NCI-H446 treated with DMSO at 0.1 percent for 48 hours (cell line): ENCODE measurements around the gene GSAP.
A peak's percentile ranks its signal among the peaks of the same experiment; 100 is the strongest.

ENCODE experiments used
- DNase-seq: peaks from one replicate; lab custom pipeline; 2025; lab: John Stamatoyannopoulos, UW

The GSAP gene

DNA sequence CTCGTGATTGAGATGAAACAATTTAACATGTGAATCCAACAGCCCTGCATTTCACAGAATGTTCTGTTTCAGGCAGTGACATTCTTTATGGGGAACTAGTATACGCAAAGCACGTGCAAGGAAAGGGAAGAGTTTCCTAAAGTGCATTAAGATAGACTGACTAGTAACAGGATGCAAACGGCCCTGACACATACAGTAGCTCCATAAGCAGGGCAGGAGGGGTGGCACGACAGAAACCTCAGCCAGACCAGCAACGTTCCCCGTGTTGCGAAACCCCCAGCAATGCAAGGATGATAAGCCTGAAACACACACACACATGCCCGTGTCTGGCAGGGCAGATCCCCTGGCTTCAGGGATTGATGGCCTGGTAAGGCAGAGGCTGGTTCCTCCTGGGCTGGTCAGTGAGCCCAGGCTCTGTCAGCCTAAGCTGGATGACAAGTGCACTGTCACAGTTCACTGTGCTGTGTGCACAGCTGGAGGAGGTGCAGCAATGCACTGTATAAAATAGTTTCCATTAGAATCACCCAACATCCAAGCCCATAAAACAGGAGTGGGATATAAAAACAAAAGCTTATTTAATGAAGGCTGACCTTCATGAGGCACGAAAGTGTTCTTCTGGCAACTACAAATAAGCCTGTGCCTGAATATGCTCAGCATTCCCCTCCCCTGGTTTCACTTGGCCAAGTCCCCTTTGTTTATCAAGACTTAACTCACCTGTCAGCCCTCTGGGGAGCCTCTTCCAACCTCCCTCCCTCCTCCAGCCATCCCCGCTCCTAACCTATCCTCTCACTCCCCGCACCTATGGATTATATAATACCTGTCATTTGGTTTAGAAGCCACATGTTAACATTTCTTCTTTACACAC, 88.8 kb downstream of the GSAP start:
- DNase-seq: no peak

DNA sequence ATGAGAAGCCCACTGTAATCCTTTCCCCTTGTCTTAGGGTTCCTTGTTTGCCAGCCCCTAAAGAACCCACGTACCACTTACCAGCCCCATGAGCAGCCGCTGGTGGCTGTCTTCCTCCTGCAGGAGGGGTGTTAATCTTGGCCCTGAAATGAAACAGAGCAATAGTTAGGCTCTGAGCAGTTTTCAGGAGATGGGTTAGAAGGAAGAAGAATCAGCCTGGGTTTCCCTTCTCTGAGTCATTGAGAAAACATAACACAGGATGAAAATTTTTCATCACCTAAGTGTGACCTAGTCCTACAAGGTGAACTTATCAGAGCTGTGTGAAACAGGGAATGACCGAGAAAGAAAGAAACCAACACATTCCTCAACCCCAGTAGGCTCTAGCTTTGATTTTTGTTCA, 90.0 kb downstream of the GSAP start:
- no peak for DNase-seq

DNA sequence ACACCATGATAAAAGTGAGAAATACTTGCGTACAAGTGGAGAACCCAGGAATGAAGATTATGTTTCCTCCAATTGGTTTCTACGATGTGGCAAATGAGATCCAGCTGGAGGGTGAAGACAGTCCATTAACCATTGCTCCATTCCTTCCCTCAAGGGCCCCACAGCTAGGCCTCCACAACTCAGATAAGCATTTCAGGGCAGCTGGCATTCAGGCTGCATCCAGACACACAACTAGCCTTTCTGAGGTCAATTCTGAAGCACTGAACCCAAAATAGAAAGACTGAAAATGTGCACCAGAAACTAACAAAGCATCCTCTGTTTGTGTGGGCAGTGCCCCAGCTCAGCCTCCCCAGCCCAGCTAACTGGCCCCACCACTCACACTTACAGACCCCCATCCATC, 94.8 kb downstream of the GSAP start:
- DNase-seq: no peak

DNA sequence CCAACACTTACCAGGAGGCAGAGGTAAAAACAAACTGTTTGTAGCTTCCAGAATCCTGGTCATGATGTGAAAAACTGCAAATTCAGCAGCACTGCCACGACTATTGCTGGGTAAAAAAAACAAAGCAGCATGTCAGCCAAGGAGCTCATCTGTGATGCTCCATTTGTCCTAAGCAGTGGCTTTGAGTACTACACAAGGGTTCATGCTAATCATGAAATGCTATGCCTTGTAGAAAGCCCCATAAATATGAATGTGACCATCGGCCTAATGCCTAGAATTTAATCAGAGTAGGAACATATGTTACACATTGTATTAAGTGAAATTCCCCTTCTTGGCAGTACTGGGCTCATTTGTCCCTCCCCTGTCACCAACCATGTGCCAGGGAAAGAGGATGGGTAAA, 95.4 kb downstream of the GSAP start:
- peak; percentile 28 for DNase-seq

DNA sequence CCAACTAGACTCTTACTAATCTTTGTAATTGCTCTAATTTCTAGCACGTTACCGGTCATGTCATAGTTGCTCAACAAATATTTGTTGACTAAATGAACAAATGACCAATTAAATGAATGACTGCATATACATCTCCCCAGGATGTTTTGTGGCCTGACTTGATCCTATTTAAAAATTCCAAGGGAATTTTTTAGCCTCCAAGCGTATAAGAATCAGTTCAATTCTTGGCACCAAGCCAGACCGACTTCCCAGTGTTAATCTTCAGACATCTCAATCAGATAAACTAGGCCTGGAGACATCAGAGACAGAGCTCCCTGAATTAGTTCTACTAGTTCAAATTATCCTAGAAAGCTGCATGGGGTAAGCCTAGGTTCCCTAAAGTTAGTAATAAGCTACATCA, 96.0 kb downstream of the GSAP start:
- no peak for DNase-seq

DNA sequence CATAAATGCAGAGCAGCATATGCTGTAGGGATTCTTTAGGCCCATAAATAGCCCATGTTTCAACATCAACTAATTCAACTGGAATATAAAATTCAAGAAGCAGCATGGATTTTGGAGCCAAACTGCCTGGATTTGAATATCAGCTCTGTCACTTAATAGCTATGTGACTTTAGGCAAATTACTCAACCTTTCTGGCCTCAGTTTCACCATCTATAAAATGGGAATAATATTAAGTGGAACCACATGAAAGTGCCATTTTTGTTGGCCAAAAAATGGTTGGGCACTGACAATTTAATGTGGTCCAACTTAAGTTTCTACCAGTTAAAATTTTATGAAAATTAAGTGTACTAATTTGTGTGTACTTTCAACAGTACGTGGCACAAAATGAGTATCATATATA, 98.1 kb downstream of the GSAP start:
- no peak for DNase-seq

DNA sequence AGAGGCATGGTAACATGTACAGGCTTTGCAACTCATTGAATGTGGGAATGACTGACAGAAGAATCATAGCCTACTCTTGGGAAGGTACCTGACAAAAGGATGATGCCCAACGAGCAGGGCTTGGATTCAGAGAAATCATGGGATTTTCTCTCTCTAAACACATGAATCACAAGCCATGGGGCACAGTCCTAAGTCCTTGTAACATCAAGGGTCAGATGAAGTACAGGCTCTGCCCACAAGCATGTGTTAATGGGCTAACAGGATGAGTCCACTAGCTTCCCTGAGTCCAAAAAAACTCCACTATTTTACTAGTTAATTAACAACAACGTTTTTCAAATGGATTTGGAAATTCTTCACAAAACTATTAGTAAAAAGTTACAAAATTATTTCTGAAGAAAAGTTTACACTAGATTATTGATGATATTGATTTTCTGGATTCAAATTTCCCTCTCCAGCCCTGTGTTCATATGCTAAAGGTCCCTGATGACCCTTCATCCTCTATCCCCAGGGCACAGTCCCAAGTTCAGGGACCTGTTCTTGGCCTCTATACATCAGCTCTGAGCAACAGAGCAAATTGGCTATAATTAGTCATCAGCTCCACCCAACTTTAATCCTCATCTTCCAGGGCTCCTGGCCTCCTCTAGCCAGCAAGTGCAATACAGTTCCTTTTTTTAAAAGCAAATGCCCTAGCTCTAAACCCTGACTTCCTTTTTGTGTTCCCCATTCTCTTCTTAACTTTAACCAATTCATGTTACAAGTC, 99.8 kb downstream of the GSAP start:
- DNase-seq: no peak

DNA sequence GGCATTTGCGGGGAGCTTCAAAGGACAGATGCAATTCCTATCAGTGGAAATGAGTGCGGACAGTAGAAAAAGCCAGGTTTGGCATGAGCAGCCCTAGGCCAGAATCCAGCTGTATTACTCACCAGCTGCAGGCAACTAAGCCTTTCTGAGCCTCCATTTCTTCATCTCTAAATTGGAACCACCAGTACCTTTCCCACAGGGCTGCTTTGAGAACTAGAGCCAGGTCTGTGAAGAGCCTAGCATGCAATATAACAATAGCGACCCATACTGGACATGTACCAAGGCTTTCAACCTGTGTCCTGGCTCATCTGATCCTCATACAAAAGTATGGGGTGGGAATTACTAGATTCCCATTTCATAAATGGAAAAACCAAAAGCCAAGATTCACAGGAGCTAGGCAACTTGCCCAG, 101.0 kb downstream of the GSAP start:
- no peak for DNase-seq

DNA sequence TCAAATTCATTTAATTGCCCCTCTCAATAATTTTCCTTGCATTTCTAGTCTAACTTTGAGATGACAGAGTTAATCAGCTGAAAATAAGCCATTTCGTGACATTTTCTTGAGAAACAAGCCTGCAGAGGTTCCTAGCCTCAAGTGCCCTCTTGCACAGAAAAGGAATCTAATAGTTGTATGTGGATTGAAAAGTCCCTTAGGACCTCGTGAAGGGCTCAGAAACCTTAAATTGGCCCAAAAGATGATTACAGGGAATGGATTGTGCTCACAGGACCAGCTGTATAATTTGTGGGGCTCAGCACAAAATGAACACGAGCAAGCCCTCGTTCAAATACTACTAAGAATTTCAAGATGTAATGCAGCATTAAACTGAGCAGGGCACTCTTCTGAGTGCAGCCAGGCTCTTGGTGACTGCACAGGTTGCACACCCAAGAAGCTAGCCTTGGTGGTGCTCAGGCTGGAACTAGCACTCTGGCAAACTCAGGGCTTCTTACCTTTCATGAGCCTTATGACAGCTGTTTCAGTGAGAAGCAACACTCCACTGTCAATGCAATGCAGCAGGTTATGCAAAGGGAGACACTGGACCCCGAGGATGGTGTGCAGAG, 102.2 kb downstream of the GSAP start:
- DNase-seq: no peak

DNA sequence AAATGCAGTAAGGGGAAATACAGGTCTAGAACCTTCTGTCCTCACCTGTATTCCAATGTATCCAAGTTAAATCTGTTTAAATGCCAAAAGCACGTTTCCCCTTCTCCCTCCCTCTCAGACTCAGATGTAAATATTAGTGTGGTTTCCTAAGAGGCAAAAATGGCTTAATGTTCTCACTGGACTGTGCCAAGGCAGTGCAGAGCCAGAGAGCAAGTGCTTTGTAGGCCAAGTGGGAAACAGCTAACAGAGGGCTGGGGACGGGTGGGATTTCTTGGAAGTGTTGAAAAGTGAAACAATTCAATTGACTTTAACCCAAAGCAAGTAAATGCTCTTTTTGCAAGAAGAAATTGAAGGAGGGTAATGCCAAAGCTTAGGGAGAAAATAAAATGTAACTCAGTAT, 103.1 kb downstream of the GSAP start:
- DNase-seq: no peak

DNA sequence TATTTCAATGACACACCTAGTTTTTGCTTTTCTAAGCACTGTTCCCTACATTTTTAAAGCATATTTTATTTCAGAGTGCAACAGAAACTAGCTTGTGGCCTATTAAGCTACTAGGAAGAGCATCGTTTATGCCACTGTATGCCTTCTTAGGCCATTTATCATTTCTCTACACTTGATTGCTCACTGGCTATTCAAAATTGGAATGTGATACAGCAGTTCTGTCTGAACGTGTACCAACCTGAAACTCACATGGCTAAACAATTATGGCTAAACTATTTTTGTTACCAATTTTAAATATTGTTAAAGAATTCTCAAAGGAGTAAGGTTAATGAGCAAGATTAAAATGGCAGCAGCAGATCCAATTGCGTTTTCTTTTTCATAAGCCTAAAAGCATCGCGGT, 105.2 kb downstream of the GSAP start:
- no peak for DNase-seq

DNA sequence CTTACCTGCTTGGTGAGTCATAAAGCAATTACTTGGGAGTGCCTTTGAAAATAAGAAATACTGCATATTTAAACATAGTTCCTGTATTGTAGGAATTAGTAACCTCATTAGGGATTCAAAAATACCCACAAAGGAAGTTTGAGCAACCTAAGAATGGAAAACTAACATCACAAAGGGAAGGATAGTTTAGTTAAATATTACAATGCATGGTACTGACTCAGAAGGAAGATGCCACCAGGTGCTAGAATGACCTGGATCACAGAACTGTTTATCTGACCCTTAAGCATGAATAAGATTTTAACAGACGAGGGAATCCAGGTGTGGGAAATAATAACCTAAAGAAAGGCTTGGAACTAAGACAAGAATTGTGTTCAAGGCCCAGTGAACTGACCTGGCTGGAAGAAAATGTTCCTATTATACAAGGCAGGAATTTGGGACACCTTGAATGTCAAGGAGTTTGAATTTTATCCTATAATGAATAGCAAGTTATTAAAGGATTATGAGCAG, 106.4 kb downstream of the GSAP start:
- DNase-seq: no peak

DNA sequence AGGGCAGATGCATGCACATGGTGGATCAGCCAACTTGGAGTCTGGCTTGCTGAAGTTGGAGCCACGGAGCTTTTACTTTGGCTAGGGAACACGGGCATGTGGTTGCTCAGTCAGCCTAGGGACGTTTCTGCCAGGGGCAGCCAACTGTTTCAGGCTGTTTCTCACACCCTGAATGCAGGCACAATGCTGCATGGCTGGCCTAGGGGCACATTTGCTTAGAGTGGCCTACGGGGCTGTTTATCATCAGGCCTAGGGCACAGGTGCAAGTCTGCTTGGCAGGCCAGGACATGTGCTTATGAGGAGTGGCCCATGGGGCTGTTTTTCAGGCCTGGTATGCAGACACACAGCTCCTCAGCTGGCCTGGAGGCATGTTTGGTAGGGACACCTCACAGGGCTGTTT, 107.4 kb downstream of the GSAP start:
- DNase-seq: peak; percentile 25

DNA sequence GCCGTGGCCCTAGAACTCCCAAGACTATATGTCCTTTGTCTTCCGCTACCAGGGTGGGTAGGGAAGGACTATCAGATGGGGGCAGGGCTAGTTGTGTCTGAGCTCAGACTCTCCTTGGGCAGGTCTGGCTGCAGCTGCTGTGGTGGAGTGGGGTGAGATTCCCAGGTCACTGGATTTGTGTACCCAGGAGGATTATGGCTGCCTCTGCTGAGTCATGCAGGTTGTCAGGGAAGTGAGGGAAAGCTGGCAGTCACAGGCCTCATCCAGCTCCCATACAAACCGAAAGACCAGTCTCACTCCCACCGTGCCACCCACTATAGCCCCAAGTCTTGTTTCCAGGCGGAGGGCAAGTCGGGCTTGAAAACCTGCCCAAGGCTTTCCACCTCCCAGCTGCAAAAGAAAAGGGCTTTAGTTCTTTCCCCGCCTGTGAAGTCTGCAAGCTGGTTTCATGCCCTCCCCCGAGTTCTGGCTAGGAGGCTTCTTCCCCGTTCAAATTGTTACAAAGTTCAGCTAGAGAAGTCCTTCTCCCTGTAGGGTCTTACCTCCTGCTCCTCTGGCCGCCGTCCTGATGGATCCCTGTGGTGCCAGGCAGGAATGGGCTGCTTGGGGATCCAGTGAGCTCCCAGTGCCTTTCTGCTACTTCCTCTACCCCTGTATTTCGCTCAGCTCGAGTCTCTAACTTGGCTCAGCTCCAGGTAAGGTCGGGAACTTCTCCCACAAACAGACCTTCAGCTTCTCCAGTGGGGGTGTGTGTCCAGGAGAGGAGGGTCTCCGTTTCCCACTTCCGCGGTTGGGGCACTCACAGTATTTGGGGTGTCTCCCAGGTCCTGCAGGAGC, 109.7 kb downstream of the GSAP start:
- no peak for DNase-seq

DNA sequence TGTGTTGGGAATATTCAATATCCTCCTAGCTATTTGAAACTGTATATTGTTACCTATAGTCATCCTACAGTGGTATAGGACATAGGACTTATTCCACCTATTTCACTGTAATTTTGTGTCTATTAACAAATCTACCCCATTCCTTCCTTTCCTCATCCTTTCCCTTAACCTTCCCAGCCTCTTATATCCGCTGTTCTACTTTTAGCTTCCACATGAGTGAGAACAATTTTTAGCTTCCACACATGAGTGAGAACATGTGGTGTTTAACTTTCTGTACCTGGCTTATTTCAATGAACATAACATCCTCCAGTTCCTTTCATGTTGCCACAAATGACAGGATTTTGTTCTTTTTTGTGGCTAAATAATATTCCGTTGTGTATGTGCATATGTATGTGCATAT, 120.6 kb downstream of the GSAP start:
- DNase-seq: no peak

DNA sequence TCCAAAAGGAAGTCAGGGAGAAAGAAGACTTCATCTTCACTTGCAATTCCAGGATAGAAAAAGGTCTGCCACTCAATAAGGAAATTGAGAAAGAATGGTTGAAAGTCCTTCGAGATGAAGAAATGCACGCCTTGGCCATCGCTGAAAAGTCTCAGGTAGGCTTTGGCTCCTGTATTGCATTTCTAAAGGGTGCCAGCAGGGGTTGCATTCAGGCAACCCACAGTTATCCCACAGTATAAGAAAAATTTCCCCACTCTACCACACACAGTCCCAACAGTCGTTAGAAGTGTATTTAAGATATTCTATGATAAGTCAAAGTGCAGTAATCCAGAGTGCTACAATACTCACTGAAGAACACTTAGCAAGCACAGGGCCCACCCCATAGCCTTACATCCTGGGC, 123.1 kb downstream of the GSAP start:
- DNase-seq: no peak

DNA sequence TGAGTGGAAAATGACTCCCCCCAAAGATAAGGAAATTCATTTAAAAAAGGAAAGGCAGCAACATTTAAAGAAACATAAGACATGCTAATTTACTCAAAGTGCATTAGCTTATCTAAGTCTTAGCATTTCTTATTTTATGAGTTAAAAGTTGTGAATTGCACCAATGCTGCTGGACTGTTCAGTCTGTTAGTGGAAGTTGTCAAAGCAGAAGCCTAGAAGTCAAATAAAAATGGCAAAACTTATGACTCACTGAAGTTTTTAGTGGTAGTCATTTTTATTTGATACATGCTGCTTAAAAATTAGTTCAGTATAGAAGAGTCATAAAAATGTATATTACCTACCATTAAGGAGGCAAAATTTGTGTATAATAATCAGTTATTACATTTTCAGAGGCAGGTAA, 125.7 kb downstream of the GSAP start:
- DNase-seq: no peak

DNA sequence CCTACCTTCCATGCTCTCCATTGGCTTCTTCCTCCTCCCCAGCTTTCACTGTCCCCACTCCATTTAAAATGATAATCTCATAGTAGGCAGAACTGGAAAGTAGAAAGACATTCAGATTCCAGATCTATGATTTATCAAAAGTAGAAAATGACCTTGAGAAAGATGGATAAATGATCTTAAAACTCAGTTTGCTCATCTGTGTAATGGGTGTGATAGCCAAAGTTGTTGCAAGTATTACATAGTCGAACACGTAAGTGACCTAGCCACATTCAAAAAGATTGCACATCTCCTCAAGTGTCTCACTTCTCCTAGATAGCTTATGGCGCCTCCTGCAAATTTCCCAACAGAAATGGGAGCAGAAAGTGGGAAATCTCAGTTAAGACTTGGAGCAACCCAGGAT, 126.8 kb downstream of the GSAP start:
- no peak for DNase-seq

DNA sequence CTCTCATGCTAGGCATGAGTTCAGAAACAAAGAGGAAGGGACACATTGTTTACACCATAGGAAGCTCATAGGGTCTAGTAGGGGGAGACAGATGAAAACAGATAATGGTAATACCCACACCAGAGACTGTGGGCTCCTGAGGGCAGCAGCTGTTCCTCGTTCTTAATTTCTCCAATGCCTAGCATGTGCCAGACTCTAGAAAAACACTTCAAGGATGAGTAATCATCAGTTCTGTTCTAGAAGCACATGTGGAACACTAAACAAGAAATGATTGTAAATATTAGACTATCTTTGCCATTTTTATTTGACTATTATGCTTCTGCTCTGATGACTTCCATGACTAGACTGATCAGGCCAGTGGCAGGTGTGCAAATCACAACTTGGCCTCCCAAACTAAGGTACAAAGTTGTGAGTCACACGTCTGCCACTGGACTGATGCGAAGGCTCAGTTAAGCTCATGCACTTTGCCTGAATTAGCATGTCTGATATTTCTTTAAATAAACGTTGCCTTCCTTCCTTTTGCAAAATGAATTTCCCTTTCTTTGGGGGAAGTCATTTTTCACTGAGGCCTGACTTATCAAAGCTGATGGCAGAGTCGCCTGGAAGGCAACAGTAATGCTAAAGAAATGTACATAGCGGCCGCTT, 127.4 kb downstream of the GSAP start:
- no peak for DNase-seq

DNA sequence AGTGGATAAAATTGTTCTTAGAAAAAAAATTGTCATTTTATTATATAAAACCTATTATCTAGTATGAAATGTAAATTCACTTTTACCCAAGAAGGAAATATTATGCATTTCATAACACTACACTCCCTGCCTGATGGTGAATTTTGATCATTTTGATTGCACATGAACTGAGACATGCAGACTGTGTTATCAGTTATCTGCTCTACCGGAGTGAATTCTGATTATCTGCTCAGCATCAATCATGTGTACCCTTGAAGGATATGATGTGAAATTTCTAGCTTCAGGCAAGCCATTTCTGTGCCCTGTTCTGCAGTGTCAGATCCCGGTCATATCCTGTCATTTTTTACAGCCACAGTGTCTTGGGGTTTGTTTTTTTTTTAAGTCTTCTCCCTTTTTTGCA, 131.5 kb downstream of the GSAP start:
- no peak for DNase-seq

DNA sequence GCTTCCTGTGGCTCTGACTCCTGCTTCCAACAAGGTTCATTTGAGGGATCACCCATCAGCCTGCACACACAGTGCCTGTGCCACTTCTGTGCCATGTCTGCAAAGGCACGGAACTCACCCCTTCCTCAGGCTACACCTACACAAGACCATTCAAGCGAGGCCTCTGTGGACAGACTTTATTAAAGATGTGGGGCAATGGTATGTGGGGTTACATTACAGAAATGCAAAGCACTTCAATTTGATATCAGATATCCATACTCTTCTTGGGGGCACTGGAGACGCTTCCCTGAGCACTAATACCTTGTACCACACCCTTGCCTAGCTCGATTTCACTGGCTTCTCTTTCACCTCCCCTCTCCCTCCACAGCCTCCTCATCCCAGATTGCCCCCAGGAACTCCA, 132.1 kb downstream of the GSAP start:
- no peak for DNase-seq

DNA sequence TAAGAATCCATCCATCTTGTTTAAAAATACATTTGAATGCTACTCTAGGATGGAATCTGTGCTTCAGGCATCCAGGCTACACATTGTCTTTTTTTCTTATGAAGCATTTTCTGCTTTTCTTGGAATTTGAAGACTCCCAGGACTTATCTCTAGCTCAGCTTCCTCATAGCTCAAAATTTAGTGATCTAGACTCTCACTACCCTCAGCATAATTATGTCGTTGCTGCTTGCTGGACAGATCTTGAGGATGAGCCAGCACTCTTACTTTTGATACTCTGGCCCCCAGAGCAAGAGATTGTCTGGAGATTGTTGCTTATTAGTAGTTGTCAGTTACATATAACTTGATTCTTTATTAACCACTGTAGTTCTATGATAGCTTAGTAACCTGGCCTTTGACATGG, 133.3 kb downstream of the GSAP start:
- DNase-seq: no peak
